IMR-90 (cell line): ENCODE results near the gene C1QTNF9B. TPM values are rescaled to one million over a fixed set of nuclear protein-coding genes. Genes with fewer than 3 reads are reported as not detected.

Source experiments
- ATAC-seq: fragments of 200-7000 bp; cut with Tn5 transposase; 2 replicates; pipeline ENCODE4 v1.9.1; 2020; ENCODE audit warnings: low read depth, mild to moderate bottlenecking, moderate library complexity
- BruUV-seq: library from RNA; stranded (reverse); fragments of 400-500 nt; replicated peaks from 2 replicates; lab custom pipeline; 2021; lab: Mats Ljungman, UMichigan
- CTCF ChIA-PET: fragments of 300-600 bp; formaldehyde crosslinking; extraction: SDS; loops from one replicate; lab custom pipeline; 2021; ENCODE audit warnings: antibody characterized with exemption; lab: Yijun Ruan, JAX
- POLR2A ChIA-PET: fragments of 300-600 bp; sonication (Branson Sonifier 250); formaldehyde crosslinking; loops from one replicate; lab custom pipeline; 2022; ENCODE audit warnings: antibody characterized with exemption; ENCODE audit not compliant: unreplicated experiment; lab: Charles Lee
- DNase-seq: peaks from one replicate; pipeline ENCODE4 v3.0.0; 2013
- H2AFZ ChIP-seq: replicated peaks from 2 replicates; pipeline ENCODE3; 2013; ENCODE audit warnings: low read length, mild to moderate bottlenecking; ENCODE audit not compliant: poor library complexity
- H2AK5ac ChIP-seq: 2 replicates; pipeline ENCODE4 v1.6.1; 2013; ENCODE audit warnings: low read depth, low read length, inconsistent platforms
- H2AK9ac ChIP-seq: replicated peaks from 2 replicates; pipeline ENCODE3; 2013; ENCODE audit warnings: mild to moderate bottlenecking, low read depth, low read length, moderate library complexity; ENCODE audit not compliant: poor library complexity
- H2BK120ac ChIP-seq: 2 replicates; pipeline ENCODE4 v1.6.1; 2013; ENCODE audit warnings: low read depth, low read length, inconsistent platforms
- H2BK15ac ChIP-seq: 3 replicates; pipeline ENCODE4 v1.6.1; 2013; ENCODE audit warnings: low read depth, low read length, inconsistent platforms
- H2BK20ac ChIP-seq: 2 replicates; pipeline ENCODE4 v1.6.1; 2013; ENCODE audit warnings: low read depth, mild to moderate bottlenecking, inconsistent platforms, low read length, moderate library complexity
- H2BK5ac ChIP-seq: 2 replicates; pipeline ENCODE4 v1.6.1; 2013; ENCODE audit warnings: mild to moderate bottlenecking, low read depth, low read length, inconsistent platforms; ENCODE audit not compliant: poor library complexity, severe bottlenecking
- H3K14ac ChIP-seq: replicated peaks from 2 replicates; pipeline ENCODE4 v1.6.1; 2013; ENCODE audit warnings: low read depth, low read length, inconsistent platforms
- H3K18ac ChIP-seq: 2 replicates; pipeline ENCODE4 v1.6.1; 2013; ENCODE audit warnings: low read depth, low read length, control low read depth
- H3K23ac ChIP-seq: 2 replicates; pipeline ENCODE4 v1.6.1; 2013; ENCODE audit warnings: low read depth, low read length, inconsistent platforms
- H3K27ac ChIP-seq: 2 replicates; pipeline ENCODE4 v1.5.1; 2013; ENCODE audit warnings: mild to moderate bottlenecking, control low read depth, low read length; ENCODE audit not compliant: insufficient read depth
- H3K27me3 ChIP-seq: 2 replicates; pipeline ENCODE4 v1.6.1; 2013; ENCODE audit warnings: low read length; ENCODE audit not compliant: control insufficient read depth, insufficient read depth
- H3K36me3 ChIP-seq: 2 replicates; pipeline ENCODE4 v1.6.1; 2013; ENCODE audit warnings: low read length, mixed read lengths; ENCODE audit not compliant: control insufficient read depth, insufficient read depth
- H3K4ac ChIP-seq: 2 replicates; pipeline ENCODE4 v1.6.1; 2013; ENCODE audit warnings: low read depth, low read length, inconsistent platforms
- H3K4me1 ChIP-seq: 2 replicates; pipeline ENCODE4 v1.6.1; 2013; ENCODE audit warnings: low read length, mixed read lengths; ENCODE audit not compliant: control insufficient read depth, insufficient read depth
- H3K4me2 ChIP-seq: 2 replicates; pipeline ENCODE4 v1.6.1; 2013; ENCODE audit warnings: low read depth, mild to moderate bottlenecking, control low read depth, low read length, moderate library complexity
- H3K4me3 ChIP-seq: 2 replicates; pipeline ENCODE4 v1.5.1; 2013; ENCODE audit warnings: low read depth, mild to moderate bottlenecking, control low read depth, low read length, moderate library complexity; ENCODE audit not compliant: insufficient read depth
- H3K56ac ChIP-seq: 2 replicates; pipeline ENCODE4 v1.6.1; 2013; ENCODE audit warnings: low read length, inconsistent platforms; ENCODE audit not compliant: insufficient read depth; ENCODE audit errors: extremely low read depth
- H3K79me1 ChIP-seq, 2 experiments: 2 replicates each; pipeline ENCODE4 v1.6.1; 2013; ENCODE audit warnings: low read length in 2 of 2, inconsistent platforms in 1 of 2, low read depth in 1 of 2
- H3K9ac ChIP-seq: 2 replicates; pipeline ENCODE4 v1.6.1; 2013; ENCODE audit warnings: low read depth, low read length, control low read depth
- H3K9me1 ChIP-seq: 2 replicates; pipeline ENCODE4 v1.6.1; 2013; ENCODE audit warnings: low read length, inconsistent platforms; ENCODE audit not compliant: insufficient read depth
- H3K9me3 ChIP-seq: 2 replicates; pipeline ENCODE4 v1.6.1; 2013; ENCODE audit warnings: low read length; ENCODE audit not compliant: control insufficient read depth, insufficient read depth
- H4K20me1 ChIP-seq: 2 replicates; pipeline ENCODE4 v1.6.1; 2013; ENCODE audit warnings: low read length, inconsistent platforms; ENCODE audit not compliant: insufficient read depth
- H4K5ac ChIP-seq: 2 replicates; pipeline ENCODE4 v1.6.1; 2013; ENCODE audit warnings: mild to moderate bottlenecking, low read depth, low read length, control low read depth
- H4K8ac ChIP-seq, 2 experiments: 2 replicates each; pipeline ENCODE4 v1.6.1; 2013; ENCODE audit warnings: low read depth in 2 of 2, low read length in 2 of 2, control low read depth in 1 of 2, inconsistent platforms in 1 of 2
- H4K91ac ChIP-seq: 2 replicates; pipeline ENCODE4 v1.6.1; 2013; ENCODE audit warnings: low read depth, low read length, inconsistent platforms; ENCODE audit not compliant: insufficient read depth
- BHLHE40 ChIP-seq: fragments of 150-350 bp; IDR thresholded peaks from 2 replicates; pipeline ENCODE4 v1.6.1; 2016; ENCODE audit warnings: mild to moderate bottlenecking, low read depth, low read length
- CEBPB ChIP-seq: IDR thresholded peaks from 2 replicates; pipeline ENCODE4 v1.6.1; 2012; ENCODE audit warnings: low read depth, low read length, improper control_type of control experiment
- CHD1 ChIP-seq: IDR thresholded peaks from 2 replicates; pipeline ENCODE4 v1.6.1; 2012; ENCODE audit warnings: low read depth, low read length, improper control_type of control experiment
- MAFK ChIP-seq: IDR thresholded peaks from 2 replicates; pipeline ENCODE4 v1.6.1; 2012; ENCODE audit warnings: low read depth, low read length, improper control_type of control experiment
- MXI1 ChIP-seq: IDR thresholded peaks from 2 replicates; pipeline ENCODE4 v1.6.1; 2012; ENCODE audit warnings: low read depth, mild to moderate bottlenecking, low read length, moderate library complexity, borderline replicate concordance
- POLR2A ChIP-seq: IDR thresholded peaks from 2 replicates; pipeline ENCODE4 v1.6.1; 2012; ENCODE audit warnings: mild to moderate bottlenecking, low read depth, low read length
- RAD21 ChIP-seq: IDR thresholded peaks from 2 replicates; pipeline ENCODE4 v1.6.1; 2012; ENCODE audit warnings: low read length, improper control_type of control experiment
- RCOR1 ChIP-seq: IDR thresholded peaks from 2 replicates; pipeline ENCODE4 v1.6.1; 2012; ENCODE audit warnings: mild to moderate bottlenecking, low read length, improper control_type of control experiment; ENCODE audit not compliant: insufficient replicate concordance
- WGBS, 2 experiments: methylation state at CpG; one replicate each; pipeline versions ENCODE4 v1.1.5 to v1.1.7; 2013; ENCODE audit warnings: missing lambda C conversion rate in 2 of 2; ENCODE audit not compliant: insufficient read length in 1 of 2; ENCODE audit errors: extremely low coverage in 2 of 2; 5-methylcytosine and 5-hydroxymethylcytosine counted together
- dilution Hi-C: fragments of 300-500 bp; cut with HindIII; formaldehyde crosslinking; loops from one replicate; pipeline ENCODE4 v1.14.3; 2018; ENCODE audit warnings: low sequenced_read_pairs; ENCODE audit not compliant: unreplicated experiment
- in situ Hi-C: fragments of 300-500 bp; cut with MboI; formaldehyde crosslinking; loops from 3 replicates; pipeline ENCODE4 v1.14.3; 2019; ENCODE audit warnings: low sequenced_read_pairs, inconsistent platforms, mixed read lengths
- intact Hi-C: fragments of 100-400 bp; cut with micrococcal nuclease; formaldehyde crosslinking; loops from 2 replicates; pipeline ENCODE4 v1.10.0; 2022
- polyA plus RNA-seq, 3 experiments: library from polyadenylated mRNA; depleted of rRNA; stranded (reverse); fragments of >200 nt; gene quantifications; 2 replicates each; pipeline ENCODE4 v1.2.3, GENCODE V29; 2012; ENCODE audit warnings: low replicate concordance in 1 of 3
- total RNA-seq: library from RNA; depleted of rRNA; stranded (reverse); fragments of >200 nt; gene quantifications from 2 replicates; pipeline ENCODE4 v1.2.3, GENCODE V29; 2012
- TF ChIP-seq, protein P1 (sequence below): fragments of 150-350 bp; IDR thresholded peaks from 2 replicates; pipeline ENCODE4 v1.6.1; 2016; ENCODE audit warnings: low read depth, mild to moderate bottlenecking, low read length, moderate library complexity, borderline replicate concordance
- TF ChIP-seq, protein P2 (sequence below): conservative IDR thresholded peaks from 2 replicates; pipeline ENCODE4 v1.5.1; 2012; ENCODE audit warnings: mild to moderate bottlenecking, low read depth, low read length, improper control_type of control experiment

C1QTNF9B gene
- total and polyA plus RNA-seq, 2 of the 4 experiments (the other 2 are of a cell fraction), result 0.72 to 1.1 TPM

DNA sequence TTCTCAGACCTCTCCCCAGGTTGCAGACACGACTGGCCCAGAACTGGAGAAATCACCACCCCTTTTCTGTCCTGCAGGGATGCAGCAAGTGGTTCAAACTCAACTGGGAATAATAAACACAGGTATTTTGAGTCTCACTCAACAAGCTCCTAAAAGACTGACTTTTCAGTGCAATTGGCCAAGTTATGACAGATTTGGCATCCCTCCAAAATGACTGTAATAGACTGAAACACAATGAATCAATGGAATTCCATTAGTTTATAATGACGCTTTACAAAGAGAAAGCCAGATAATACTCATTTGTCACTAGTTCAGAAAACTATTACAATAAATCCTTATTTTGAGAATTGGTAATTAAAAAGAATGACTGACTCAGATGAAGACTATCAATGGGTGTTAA, 46.2 kb downstream of the C1QTNF9B start:
- Histone ChIP-seq H3K27ac (no peak overlapping the region), H3K79me1 (no peaks in the 10 kb centered on the region), H3K9ac (no peak overlapping the region), H3K14ac (no peak overlapping the region), H3K56ac (no peak overlapping the region), H2AK9ac (no peak overlapping the region), H4K5ac (no peak overlapping the region), H3K23ac (no peak overlapping the region), H3K4me2 (no peak overlapping the region), H3K4me1 (no peaks in the 10 kb centered on the region), H3K27me3 (no peaks in the 10 kb centered on the region), H3K9me3 (no peaks in the 10 kb centered on the region), H3K4me3 (no peak overlapping the region), H2BK20ac (no peak overlapping the region), H2AFZ (no peak overlapping the region), H2BK5ac (no peak overlapping the region), H3K9me1 (peaks cover 3% of the 10 kb centered on the region), H4K20me1 (no peaks in the 10 kb centered on the region), H4K91ac (no peak overlapping the region), H3K36me3 (peaks cover 3% of the 10 kb centered on the region), H2BK15ac (no peak overlapping the region), H2AK5ac (no peak overlapping the region), H3K18ac (no peak overlapping the region), H3K4ac (no peak overlapping the region), H2BK120ac (no peak overlapping the region), H4K8ac (no peak overlapping the region)
- in situ Hi-C loops (no loop called here), dilution Hi-C loops (no loop called here), intact Hi-C loops (no loop called here)
- BruUV-seq, result no TSS peak
- TF ChIP-seq BHLHE40 (no peak), RCOR1 (no peak), CHD1 (no peak), RAD21 (no peak), MAFK (no peak), CEBPB (no peak), POLR2A (no peak), MXI1 (no peak)
- TF ChIP-seq, protein P1, sequence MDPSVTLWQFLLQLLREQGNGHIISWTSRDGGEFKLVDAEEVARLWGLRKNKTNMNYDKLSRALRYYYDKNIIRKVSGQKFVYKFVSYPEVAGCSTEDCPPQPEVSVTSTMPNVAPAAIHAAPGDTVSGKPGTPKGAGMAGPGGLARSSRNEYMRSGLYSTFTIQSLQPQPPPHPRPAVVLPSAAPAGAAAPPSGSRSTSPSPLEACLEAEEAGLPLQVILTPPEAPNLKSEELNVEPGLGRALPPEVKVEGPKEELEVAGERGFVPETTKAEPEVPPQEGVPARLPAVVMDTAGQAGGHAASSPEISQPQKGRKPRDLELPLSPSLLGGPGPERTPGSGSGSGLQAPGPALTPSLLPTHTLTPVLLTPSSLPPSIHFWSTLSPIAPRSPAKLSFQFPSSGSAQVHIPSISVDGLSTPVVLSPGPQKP, result no peak
- TF ChIP-seq, protein P2, sequence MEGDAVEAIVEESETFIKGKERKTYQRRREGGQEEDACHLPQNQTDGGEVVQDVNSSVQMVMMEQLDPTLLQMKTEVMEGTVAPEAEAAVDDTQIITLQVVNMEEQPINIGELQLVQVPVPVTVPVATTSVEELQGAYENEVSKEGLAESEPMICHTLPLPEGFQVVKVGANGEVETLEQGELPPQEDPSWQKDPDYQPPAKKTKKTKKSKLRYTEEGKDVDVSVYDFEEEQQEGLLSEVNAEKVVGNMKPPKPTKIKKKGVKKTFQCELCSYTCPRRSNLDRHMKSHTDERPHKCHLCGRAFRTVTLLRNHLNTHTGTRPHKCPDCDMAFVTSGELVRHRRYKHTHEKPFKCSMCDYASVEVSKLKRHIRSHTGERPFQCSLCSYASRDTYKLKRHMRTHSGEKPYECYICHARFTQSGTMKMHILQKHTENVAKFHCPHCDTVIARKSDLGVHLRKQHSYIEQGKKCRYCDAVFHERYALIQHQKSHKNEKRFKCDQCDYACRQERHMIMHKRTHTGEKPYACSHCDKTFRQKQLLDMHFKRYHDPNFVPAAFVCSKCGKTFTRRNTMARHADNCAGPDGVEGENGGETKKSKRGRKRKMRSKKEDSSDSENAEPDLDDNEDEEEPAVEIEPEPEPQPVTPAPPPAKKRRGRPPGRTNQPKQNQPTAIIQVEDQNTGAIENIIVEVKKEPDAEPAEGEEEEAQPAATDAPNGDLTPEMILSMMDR, result no peak
- ChIA-PET CTCF (no interaction called here), POLR2A (interaction anchor here (0.5 kb wide), 1 partner anchor 137 kb away, joined by 10 read pairs; no protein-coding TSS in a partner anchor)
- WGBS, 2 experiments, result no CpG with 5 or more reads among the region's 2 CpGs
- ATAC-seq (no peak), DNase-seq (peak; percentile 24)
